PC-3 (cell line): Measurements from ENCODE around the gene AEBP1.

ENCODE experiments used
- EZH2phosphoT487 ChIP-seq: fragments of 300-600 bp; sonication (generic); IDR thresholded peaks from 2 replicates; pipeline ENCODE4 v1.6.1; 2018; ENCODE audit warnings: mild to moderate bottlenecking, antibody characterized with exemption, low read length, borderline replicate concordance
- TF ChIP-seq, protein P1 (sequence below): fragments of 300-600 bp; sonication (generic); conservative IDR thresholded peaks from 2 replicates; pipeline ENCODE4 v1.5.1; 2017; ENCODE audit warnings: antibody characterized with exemption, low read depth, mild to moderate bottlenecking, low read length

DNA sequence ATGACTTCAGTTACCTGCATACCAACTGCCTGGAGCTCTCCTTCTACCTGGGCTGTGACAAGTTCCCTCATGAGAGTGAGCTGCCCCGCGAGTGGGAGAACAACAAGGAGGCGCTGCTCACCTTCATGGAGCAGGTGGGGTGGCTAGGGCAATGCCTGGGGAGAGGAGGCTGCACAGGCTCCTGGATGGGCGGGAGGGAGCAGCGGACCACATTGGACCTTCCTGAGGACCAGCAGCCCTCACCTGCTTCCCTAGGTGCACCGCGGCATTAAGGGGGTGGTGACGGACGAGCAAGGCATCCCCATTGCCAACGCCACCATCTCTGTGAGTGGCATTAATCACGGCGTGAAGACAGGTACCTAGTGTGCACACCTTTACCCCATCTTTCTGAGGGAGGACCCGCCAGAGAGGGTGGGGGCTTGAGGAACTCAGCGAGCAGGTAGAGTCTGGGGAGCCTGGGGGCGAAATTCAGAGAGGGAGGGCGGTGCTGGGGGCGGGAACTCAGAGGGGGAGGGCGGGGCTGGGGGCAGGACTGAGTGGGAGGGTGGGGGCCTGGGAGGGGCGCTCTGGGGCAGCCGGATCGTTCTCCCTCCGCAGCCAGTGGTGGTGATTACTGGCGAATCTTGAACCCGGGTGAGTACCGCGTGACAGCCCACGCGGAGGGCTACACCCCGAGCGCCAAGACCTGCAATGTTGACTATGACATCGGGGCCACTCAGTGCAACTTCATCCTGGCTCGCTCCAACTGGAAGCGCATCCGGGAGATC lies 9.0 kb downstream of the AEBP1 start:
- no peak for TF ChIP-seq EZH2phosphoT487
- TF ChIP-seq, protein P1, sequence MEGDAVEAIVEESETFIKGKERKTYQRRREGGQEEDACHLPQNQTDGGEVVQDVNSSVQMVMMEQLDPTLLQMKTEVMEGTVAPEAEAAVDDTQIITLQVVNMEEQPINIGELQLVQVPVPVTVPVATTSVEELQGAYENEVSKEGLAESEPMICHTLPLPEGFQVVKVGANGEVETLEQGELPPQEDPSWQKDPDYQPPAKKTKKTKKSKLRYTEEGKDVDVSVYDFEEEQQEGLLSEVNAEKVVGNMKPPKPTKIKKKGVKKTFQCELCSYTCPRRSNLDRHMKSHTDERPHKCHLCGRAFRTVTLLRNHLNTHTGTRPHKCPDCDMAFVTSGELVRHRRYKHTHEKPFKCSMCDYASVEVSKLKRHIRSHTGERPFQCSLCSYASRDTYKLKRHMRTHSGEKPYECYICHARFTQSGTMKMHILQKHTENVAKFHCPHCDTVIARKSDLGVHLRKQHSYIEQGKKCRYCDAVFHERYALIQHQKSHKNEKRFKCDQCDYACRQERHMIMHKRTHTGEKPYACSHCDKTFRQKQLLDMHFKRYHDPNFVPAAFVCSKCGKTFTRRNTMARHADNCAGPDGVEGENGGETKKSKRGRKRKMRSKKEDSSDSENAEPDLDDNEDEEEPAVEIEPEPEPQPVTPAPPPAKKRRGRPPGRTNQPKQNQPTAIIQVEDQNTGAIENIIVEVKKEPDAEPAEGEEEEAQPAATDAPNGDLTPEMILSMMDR, result no peak
